Vagina (tissue), 2 donors: Measurements from ENCODE around the gene CCDC9.

Source experiments
- POLR2A ChIP-seq, 2 donors: fragments of 450-650 bp; IDR thresholded peaks; one replicate each; pipeline ENCODE4 v1.6.1; 2017; ENCODE audit warnings: antibody characterized with exemption in 2 of 2, mild to moderate bottlenecking in 2 of 2, moderate library complexity in 2 of 2
- POLR2AphosphoS5 ChIP-seq, 2 donors: sonication (generic); formaldehyde crosslinking; IDR thresholded peaks; one replicate each; pipeline ENCODE4 v1.9.0; 2017; ENCODE audit warnings: antibody characterized with exemption in 2 of 2, mild to moderate bottlenecking in 2 of 2, low read depth in 1 of 2; ENCODE audit not compliant: insufficient read depth in 1 of 2
- TF ChIP-seq, protein P1 (sequence below), 3 experiments: fragments of 450-650 bp in 2 of 3; fragments of 200-600 bp in 1 of 3; sonication (generic) in 1 of 3; IDR thresholded peaks; one replicate each; pipeline ENCODE4 v1.5.1; 2017 to 2019; ENCODE audit warnings: antibody characterized with exemption in 3 of 3, mild to moderate bottlenecking in 2 of 3, moderate library complexity in 2 of 3

DNA sequence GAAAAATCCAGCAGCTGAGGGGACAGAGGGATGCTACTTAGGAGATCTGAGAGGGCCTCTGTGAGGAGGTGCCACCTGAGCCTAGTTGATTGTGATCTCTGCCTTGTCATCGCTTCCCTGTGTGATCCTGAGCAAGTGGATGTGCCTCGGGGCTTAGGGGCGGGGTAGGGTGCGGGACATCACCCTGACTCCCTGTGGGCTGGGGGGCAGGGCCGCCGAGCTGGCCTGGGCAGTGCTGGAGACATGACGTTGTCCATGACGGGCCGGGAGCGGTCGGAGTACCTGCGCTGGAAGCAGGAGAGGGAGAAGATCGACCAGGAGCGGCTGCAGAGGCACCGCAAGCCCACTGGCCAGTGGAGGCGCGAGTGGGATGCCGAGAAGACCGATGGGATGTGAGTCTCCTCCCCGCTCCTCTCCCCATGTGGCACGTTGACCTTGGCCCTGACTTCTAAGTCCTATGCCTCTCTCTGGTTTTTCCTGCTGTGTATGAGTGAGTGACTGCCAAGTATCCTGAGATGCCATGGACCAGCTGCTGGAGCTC is 10.1 kb downstream of the CCDC9 start:
- TF ChIP-seq POLR2A (IDR thresholded peaks at IDR 0.05) (no peak), POLR2AphosphoS5 (IDR thresholded peaks at IDR 0.05; ENCODE audit: insufficient read depth in 1 of 2, low read depth in 1 of 2) (no peak)
- TF ChIP-seq, protein P1, sequence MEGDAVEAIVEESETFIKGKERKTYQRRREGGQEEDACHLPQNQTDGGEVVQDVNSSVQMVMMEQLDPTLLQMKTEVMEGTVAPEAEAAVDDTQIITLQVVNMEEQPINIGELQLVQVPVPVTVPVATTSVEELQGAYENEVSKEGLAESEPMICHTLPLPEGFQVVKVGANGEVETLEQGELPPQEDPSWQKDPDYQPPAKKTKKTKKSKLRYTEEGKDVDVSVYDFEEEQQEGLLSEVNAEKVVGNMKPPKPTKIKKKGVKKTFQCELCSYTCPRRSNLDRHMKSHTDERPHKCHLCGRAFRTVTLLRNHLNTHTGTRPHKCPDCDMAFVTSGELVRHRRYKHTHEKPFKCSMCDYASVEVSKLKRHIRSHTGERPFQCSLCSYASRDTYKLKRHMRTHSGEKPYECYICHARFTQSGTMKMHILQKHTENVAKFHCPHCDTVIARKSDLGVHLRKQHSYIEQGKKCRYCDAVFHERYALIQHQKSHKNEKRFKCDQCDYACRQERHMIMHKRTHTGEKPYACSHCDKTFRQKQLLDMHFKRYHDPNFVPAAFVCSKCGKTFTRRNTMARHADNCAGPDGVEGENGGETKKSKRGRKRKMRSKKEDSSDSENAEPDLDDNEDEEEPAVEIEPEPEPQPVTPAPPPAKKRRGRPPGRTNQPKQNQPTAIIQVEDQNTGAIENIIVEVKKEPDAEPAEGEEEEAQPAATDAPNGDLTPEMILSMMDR (IDR thresholded peaks at IDR 0.05) = no peak
